Measurements from ENCODE around the gene PRG2. TPM values are rescaled to one million over a fixed set of nuclear protein-coding genes. Genes with fewer than 3 reads are reported as not detected.

Gene PRG2
- total RNA-seq, 1 donor from 2014 or later, result 0.33 TPM

DNA sequence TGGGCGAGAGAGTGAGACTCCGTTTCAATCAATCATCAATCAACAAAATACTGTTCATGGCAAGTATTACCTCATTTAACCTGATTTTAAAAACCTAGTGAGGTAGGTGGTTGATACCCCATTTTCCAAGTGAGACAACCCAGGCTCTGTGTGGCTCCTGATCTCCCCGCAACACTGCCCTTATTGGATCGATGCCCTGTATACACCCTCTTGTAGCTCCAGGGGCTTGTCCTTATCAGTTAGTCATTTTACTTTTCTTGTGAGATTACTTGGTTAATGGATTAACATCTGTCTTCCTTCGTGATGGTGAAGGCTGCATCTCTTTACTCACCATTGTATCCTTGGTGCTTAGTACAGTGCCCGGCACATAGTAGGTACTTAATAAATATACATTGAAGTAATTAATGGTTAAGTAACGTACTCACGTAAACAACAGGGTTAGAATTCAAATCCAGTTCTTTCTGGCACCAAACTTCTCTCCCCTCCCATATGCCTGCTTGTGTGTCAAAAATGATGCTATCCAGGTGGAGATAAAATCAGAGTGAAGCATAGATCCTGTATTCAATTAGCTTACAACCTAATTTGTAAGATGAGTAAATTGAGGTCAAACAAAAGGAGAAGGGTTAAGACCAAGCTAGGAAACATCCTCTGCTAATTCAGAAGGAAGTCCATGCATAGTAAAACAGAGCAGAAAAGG, 1.8 kb upstream of the PRG2 start:
- TF ChIP-seq, protein P1, sequence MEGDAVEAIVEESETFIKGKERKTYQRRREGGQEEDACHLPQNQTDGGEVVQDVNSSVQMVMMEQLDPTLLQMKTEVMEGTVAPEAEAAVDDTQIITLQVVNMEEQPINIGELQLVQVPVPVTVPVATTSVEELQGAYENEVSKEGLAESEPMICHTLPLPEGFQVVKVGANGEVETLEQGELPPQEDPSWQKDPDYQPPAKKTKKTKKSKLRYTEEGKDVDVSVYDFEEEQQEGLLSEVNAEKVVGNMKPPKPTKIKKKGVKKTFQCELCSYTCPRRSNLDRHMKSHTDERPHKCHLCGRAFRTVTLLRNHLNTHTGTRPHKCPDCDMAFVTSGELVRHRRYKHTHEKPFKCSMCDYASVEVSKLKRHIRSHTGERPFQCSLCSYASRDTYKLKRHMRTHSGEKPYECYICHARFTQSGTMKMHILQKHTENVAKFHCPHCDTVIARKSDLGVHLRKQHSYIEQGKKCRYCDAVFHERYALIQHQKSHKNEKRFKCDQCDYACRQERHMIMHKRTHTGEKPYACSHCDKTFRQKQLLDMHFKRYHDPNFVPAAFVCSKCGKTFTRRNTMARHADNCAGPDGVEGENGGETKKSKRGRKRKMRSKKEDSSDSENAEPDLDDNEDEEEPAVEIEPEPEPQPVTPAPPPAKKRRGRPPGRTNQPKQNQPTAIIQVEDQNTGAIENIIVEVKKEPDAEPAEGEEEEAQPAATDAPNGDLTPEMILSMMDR (IDR thresholded peaks at IDR 0.05; ENCODE audit: insufficient read depth, low read length, poor library complexity, severe bottlenecking), result no peak
- no peaks in the 10 kb centered on the region for H3K36me3 ChIP-seq (ENCODE audit: control insufficient read depth, insufficient read depth, low read length)
- H3K4me3 ChIP-seq (ENCODE audit: low read depth, low read length), result no peak overlapping the region
- no peak for DNase-seq (ENCODE audit: low read depth)
- peaks cover 14% of the 10 kb centered on the region for H3K27me3 ChIP-seq (ENCODE audit: control insufficient read depth, insufficient read depth, low read length)

DNA sequence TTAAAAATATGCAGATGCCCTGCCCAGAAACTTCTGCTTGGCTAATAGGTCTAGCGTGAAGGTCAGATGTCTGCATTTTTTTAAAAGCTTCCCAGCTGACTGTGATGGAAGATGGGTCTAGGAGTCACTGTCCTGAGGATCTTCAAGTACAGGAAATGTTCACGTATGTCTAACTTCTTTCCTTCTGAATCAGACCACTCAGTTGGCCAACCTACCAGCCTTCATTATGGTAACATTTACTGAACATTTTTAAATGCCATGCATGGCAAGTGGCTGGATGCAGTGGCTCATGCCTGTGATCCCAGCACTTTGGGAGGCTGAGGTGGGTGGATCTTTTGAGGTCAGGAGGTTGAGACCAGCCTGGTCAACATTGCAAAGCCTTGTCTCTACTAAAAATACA, 1.1 kb upstream of the PRG2 start:
- no peaks in the 10 kb centered on the region for H3K36me3 ChIP-seq (ENCODE audit: control insufficient read depth, insufficient read depth, low read length)
- DNase-seq (ENCODE audit: low read depth), result no peak

DNA sequence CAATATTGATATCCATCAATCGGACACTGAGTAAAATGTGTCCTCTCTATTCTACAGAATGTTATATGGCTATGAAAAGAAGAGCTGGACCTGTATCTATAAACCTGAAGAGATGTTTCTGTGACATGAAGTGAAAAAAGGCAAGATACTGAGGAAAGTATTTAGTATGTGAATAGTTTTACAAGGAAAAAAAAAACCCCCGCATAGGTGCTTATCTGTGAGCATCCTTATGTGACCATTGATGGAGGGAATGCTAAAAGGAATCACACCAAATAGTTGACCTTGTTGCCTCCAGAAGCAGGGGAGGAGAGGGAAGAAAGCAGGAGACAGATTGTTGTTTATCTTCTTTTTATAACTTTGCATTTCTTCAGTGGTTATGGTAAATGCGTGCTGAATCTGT, 661 bp upstream of the PRG2 start:
- H3K4me3 ChIP-seq (ENCODE audit: low read depth, low read length), result no peak overlapping the region
- H3K27me3 ChIP-seq (ENCODE audit: control insufficient read depth, insufficient read depth, low read length), result peaks cover 15% of the 10 kb centered on the region
- no peak for DNase-seq (ENCODE audit: low read depth)
- no peaks in the 10 kb centered on the region for H3K36me3 ChIP-seq (ENCODE audit: control insufficient read depth, insufficient read depth, low read length)
- TF ChIP-seq, protein P1 (IDR thresholded peaks at IDR 0.05; ENCODE audit: insufficient read depth, low read length, poor library complexity, severe bottlenecking), result no peak

More for the DNA sequence above, 1.1 kb upstream of the PRG2 start:
- TF ChIP-seq, protein P1 (IDR thresholded peaks at IDR 0.05; ENCODE audit: insufficient read depth, low read length, poor library complexity, severe bottlenecking), result no peak
- H3K27me3 ChIP-seq (ENCODE audit: control insufficient read depth, insufficient read depth, low read length), result peaks cover 15% of the 10 kb centered on the region
- H3K4me3 ChIP-seq (ENCODE audit: low read depth, low read length), result no peak overlapping the region

DNA sequence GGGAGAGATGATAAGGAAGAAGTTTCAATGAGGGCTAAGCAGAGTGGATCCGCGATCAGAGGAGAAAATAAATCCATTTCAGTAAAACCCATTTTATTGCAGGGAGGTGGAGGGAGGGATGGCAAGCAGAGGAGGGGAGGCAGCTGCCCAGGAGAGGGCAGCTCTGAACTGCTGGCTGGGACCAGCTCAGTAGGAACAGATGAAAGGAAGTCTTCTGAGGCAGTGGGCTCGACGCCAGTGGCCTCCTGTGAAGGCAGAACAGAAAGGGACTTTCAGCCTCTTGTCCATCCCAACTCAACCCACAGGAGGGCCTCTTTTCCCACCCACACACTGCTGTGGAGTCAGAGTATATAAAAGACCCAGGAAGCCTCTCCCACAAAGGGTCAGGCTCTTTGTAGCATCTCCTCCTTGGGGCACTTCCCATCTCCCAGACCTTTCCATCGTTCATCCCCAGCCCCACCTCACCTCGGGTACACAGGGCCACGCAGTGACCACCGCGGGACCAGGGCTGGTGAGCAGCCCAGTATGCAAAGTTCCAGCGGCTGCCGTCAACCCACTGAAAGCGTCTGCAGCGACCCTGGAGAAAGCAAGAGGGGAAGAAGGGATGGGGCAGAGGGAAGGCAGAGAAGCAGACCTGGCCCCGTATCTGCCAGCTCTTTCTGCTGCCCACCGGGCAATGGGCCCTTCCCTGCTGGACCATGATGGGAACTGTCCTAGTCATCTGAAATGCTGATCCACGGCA, 3.0 kb downstream of the PRG2 start:
- TF ChIP-seq, protein P1 (IDR thresholded peaks at IDR 0.05; ENCODE audit: insufficient read depth, low read length, poor library complexity, severe bottlenecking), result no peak
- peaks cover 12% of the 10 kb centered on the region for H3K27me3 ChIP-seq (ENCODE audit: control insufficient read depth, insufficient read depth, low read length)
- DNase-seq (ENCODE audit: low read depth), result no peak

DNA sequence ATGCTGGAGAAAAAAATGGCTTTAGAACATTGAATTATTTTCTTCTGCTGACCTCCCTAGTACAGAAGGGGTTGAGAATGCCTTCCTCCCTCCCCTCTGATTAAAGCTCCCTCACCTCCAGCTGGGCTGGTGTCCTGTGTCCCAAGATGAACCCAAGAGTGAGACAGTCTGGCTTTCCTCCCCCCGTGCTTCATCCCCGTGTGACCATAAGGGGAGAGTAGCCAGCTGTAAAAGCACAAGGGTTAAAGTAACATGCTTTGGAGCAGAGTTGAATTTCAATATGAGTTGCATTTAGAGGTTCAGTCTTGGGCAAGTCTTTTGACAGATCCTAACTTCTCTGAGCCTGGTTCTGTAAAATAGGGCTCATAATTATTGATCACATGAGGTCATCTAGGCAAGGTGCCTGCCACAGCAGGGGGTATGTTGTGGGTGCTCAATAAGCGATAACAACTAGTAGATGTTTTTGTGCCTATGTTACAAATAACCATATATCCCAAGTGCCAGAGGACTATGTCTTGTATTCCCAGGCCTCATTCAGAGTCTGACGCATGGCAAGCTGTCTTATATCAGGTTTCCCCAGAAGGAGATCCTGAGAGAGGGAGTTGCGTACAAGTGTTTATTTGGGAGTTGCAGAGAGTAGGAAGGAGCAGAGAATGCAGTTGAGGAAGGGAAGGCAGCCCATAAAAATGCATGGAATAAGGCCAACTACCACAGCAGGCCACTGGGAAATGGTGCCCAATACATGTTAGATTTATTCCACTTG, 4.1 kb downstream of the PRG2 start:
- no peaks in the 10 kb centered on the region for H3K36me3 ChIP-seq (ENCODE audit: control insufficient read depth, insufficient read depth, low read length)
- DNase-seq (ENCODE audit: low read depth), result no peak
- TF ChIP-seq, protein P1 (IDR thresholded peaks at IDR 0.05; ENCODE audit: insufficient read depth, low read length, poor library complexity, severe bottlenecking), result no peak
- peaks cover 12% of the 10 kb centered on the region for H3K27me3 ChIP-seq (ENCODE audit: control insufficient read depth, insufficient read depth, low read length)
- H3K4me3 ChIP-seq (ENCODE audit: low read depth, low read length), result no peak overlapping the region

More for the DNA sequence above, 3.0 kb downstream of the PRG2 start:
- H3K4me3 ChIP-seq (ENCODE audit: low read depth, low read length), result no peak overlapping the region
- no peaks in the 10 kb centered on the region for H3K36me3 ChIP-seq (ENCODE audit: control insufficient read depth, insufficient read depth, low read length)

Data from kidney epithelial cell (primary cell).